RPMI7951 (cell line): ENCODE data around the gene ANO8. TPM values are rescaled to one million over a fixed set of nuclear protein-coding genes. Genes with fewer than 3 reads are reported as not detected.

Experiments used
- DNase-seq: peaks from one replicate; pipeline ENCODE4 v3.0.0-alpha.2; 2012; ENCODE audit warnings: low read depth
- total RNA-seq: library from RNA; depleted of rRNA; stranded (reverse); fragments of >200 nt; shearing (Covaris generic); gene quantifications from 2 replicates; pipeline ENCODE4 v1.2.3, GENCODE V29; 2014

Gene ANO8
- total RNA-seq, 1 experiment from 2014 or later = 2.9 TPM

GRCh38 chr19:17328517-17329365, 5.9 kb downstream of the ANO8 start:
- no peak for DNase-seq

DNA sequence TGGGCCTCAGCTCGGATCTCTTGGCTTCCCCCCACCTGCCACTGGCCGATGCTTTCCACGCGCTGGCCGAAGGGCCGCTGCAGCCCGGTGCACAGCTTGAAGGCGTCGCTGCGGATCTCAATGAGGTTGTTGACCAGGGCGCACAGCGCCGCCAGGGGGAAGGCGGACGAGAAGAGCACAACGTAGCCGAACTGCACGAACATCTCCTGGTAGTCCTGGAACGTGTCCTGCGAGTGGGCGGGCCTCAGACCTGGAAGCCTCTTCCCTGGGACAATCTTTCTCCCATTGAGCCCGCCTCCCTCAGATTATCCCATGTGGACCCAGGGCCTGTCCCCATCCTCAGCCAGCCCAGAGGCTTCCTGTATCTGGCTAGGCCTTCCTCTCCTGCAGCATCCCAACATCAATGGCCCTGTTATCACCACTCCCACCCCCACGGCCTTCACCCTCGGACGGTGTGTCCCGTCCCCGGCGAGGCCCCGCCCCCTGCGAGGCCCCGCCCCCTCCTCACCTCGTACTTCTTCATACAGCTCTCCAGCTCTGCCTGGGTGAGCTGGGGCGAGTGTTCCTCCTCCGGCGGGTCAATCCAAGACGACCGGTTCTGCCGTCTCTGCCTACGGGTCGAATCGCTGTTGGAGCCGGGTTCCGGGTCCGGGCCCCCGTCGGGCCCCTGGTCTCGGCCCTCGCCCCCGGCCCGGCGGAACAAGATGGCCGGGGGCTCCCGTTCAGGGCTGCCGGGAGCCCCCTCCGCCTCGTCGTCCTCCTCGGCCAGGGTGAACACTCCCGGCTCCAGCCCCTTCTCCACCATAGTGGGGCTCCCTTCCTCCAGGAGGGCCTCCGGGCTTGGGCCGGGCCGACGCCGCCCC, 6.8 kb downstream of the ANO8 start:
- DNase-seq = no peak

DNA sequence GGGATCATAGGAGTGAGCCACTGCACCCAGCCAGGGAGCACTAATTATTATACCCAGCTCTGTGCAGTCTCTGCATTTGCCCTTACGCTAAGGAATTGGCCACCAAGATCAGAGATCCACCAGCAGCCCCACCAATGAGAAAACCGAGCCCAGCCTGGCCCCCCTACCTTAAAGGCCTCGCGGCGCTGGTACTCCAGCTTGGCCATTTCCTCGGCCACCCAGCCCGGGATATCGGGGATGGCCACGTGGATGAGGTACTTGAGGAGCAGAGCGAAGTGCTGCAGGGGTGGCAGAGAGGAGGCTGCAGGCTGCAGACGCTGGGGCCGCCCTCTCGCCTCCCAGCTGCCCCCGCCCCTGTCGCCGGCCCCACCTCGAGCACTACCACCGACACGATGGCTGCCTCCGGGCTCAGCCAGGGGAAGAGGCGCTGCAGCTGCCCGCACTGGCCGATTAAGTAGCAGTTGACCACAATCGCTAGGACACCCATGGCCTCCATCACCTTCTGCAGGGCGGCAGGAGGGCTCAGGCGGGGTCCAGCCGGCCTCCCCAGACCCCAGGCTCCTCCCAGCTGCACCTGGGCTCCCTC, 7.5 kb downstream of the ANO8 start:
- DNase-seq = no peak

GRCh38 chr19:17326595-17326966, 8.1 kb downstream of the ANO8 start:
- DNase-seq = no peak

GRCh38 chr19:17325881-17326594, 8.6 kb downstream of the ANO8 start:
- no peak for DNase-seq

GRCh38 chr19:17325133-17325532, 9.5 kb downstream of the ANO8 start:
- no peak for DNase-seq

GRCh38 chr19:17324357-17325114, 10.1 kb downstream of the ANO8 start:
- no peak for DNase-seq

GRCh38 chr19:17323964-17324332, 10.7 kb downstream of the ANO8 start:
- DNase-seq = no peak

- DNase-seq = no peak
These were observed 11.2 kb downstream of the ANO8 start for GRCh38 chr19:17323300-17323963.

DNA sequence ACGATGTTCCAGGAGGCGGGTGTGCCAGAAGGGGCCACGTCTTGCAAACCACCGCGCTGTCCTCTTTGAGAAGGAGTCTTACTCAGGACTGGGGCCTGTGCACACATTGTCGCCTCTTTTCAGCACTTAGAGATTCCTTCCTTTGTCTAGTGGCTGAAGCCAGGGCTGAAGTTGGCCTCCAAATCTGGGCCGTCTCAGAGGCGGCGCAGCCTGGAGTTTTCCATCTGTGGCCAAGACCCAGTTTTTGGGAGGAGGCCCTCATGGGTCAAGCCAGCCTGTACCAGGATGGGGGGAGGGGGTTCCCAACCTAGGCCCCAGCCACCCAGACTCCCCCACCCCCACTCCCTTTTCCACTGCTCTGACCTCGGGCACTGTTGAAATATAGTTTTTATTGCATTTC, 11.8 kb downstream of the ANO8 start:
- no peak for DNase-seq

- no peak for DNase-seq
These were observed 12.8 kb downstream of the ANO8 start for GRCh38 chr19:17321655-17322489.

DNA sequence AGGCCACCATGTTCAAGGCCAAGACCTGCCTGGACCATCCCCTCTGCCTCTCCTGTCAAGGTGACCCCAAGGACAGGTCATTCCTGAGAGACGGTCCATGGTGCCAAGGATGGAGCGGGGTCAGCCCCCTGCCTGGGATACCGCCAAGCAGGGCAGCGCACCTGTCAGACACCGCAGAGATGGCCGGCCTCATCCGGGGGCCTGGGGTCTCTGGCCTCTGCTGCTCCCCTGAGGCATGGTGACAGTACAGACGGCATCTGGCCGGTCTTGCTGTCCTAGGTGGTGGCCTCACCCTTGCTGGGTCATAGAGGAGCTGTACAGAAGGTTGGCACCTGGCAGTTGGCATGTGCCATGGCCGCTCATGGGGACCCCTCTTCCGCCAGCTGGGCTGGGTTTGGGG, 14.2 kb downstream of the ANO8 start:
- no peak for DNase-seq

DNA sequence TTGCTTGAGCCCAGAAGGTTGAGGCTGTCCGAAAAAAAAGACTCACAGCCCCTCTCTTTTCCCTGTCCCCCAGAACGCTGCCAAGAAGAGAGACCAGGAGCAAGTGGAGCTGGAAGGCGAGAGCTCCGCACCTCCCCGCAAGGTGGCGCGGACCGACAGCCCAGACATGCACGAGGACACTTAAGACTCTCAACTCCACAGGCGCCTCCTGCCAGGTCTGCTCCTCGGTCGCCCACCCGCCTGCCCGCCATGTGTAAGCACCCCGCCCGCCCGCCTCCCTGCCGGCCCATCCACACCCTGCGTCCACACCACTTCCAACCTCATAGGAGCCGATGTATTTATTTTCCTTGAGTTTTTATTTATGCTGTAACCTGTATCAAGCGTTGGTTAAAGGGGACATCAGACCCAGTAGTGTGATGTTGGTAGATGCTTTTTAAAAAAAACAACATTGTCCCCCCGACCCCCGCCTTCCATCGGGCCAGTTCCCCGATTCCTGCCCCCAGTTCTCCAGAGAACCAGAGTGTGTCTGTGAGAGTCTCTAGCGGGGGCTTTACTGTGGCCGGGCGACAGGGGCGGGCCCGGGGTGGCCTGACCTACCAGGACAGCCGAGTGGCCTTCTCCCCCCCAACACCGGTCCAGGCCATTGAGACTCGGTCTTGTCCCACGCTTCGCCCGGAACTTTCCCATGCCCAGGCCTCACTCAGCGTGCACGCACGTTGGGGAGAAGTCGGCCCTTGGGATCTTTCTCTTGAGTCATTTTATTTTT, 15.0 kb downstream of the ANO8 start:
- DNase-seq = no peak

DNA sequence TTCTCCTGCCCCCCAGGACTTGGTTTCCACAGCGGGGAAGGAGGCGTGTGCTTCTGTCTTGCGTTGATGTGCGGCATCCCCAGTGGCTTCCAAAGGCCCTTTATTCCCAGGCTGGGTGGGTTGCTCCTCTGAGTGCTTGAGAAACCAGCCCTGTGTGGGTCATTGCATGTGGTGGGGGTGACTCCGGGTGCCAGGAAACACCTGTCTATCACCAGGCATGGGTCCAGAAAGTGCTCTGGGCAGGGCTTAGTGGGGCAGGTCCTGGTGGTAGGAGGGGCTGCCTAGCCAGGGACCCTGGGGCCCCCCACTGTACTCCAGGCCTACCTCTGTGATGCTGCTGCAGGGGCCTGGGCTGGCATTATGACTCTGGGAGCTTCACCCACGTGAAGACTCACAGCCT, 15.7 kb downstream of the ANO8 start:
- no peak for DNase-seq

DNA sequence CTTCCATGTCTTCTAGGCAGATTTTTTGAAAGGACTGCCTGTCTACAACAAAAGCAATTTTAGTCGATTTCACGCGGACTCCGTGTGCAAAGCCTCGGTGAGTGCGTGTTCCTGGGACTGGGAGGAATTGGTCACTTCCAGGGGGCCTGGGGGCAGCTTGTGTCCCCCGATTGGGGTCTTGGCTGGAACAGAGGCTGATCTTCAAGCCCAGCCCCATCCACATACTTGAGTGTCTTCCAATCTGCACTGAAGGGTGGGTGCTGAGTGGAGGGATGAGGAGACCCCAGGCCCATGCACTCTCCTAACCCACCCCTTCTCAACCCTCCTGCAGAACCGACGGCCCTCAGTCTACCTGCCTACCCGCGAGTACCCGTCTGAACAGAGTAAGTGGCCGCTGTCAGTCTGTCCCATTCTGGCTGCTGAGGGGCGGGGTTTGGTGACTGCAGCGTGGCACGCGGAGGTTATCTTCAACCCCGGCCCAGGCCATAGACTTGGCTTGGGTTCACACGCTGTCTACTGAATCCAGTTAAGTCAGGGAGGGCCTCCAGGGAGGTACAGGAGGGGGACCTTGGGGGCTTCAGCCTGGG, 20.6 kb downstream of the ANO8 start:
- no peak for DNase-seq

GRCh38 chr19:17312189-17313113, 22.2 kb downstream of the ANO8 start:
- DNase-seq = no peak

- DNase-seq = peak; percentile 84
These were observed 23.0 kb downstream of the ANO8 start for GRCh38 chr19:17311455-17312188.
